GM12878 (cell line): Measurements from ENCODE around the gene ABCA7.

Source experiments
- NFYB ChIP-seq: IDR thresholded peaks from 2 replicates; pipeline ENCODE4 v1.6.1; 2011; ENCODE audit warnings: low read depth, mild to moderate bottlenecking, low read length, improper control_type of control experiment, moderate library complexity; ENCODE audit not compliant: insufficient read depth
- TF ChIP-seq, protein P1 (sequence below), 3 experiments: IDR thresholded peaks in 2 of 3; conservative IDR thresholded peaks in 1 of 3; 2 replicates each; pipeline ENCODE4 v1.5.1; 2011; ENCODE audit warnings: low read depth in 3 of 3, low read length in 3 of 3, mild to moderate bottlenecking in 3 of 3, control low read depth in 2 of 3, moderate library complexity in 2 of 3, inconsistent platforms in 1 of 3, mixed read lengths in 1 of 3; ENCODE audit not compliant: control insufficient read depth in 2 of 3, insufficient read depth in 1 of 3; ENCODE audit errors: extremely low read depth in 1 of 3

DNA sequence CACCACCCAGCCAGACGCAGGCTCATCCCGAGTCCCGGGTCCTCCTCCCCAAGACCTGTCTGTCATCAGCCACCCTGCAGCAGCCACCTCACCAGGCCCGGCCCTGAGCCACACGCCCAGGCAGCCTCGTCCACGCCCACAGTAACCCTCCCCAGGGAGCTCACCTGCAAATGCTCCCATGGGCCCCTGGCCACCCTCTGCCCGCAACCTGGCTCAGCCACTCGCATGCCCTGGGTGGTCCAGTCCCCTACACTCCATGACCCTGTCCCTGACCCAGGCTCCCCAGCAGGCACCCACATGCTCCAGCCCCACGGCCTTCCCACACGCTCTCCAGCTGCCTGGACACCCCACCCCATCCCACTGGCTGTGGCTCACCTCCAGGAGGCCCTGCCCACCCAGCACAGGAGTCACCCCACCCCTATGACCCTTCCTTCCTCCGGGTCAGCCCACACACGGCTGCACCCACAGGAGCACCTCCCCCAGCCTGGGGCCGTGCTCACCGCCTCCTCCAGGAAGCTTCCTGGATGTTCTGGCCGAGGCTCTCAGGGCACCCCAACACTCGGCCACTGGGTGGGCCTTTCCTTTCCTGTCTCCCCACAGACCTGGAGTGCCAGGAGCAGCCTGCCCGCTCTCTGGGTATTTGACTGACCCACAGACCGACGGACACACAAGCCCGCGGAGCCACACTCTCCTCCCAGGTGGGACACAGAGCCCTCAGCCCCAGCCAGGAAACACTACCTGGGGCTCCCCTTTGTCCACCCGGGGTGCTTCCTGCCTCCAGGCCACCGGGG, 22.6 kb upstream of the ABCA7 start:
- TF ChIP-seq, protein P1, sequence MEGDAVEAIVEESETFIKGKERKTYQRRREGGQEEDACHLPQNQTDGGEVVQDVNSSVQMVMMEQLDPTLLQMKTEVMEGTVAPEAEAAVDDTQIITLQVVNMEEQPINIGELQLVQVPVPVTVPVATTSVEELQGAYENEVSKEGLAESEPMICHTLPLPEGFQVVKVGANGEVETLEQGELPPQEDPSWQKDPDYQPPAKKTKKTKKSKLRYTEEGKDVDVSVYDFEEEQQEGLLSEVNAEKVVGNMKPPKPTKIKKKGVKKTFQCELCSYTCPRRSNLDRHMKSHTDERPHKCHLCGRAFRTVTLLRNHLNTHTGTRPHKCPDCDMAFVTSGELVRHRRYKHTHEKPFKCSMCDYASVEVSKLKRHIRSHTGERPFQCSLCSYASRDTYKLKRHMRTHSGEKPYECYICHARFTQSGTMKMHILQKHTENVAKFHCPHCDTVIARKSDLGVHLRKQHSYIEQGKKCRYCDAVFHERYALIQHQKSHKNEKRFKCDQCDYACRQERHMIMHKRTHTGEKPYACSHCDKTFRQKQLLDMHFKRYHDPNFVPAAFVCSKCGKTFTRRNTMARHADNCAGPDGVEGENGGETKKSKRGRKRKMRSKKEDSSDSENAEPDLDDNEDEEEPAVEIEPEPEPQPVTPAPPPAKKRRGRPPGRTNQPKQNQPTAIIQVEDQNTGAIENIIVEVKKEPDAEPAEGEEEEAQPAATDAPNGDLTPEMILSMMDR (IDR thresholded peaks at IDR 0.05 in 2 of 3, conservative IDR thresholded peaks at IDR 0.05 in 1 of 3; ENCODE audit: control insufficient read depth in 2 of 3, extremely low read depth in 1 of 3, insufficient read depth in 1 of 3, low read depth in 3 of 3, low read length in 3 of 3) = no peak
- TF ChIP-seq NFYB = no peak
